Measurements from ENCODE around the gene GPX6. TPM values are rescaled to one million over a fixed set of nuclear protein-coding genes. Genes with fewer than 3 reads are reported as not detected.

The GPX6 gene
- polyA plus RNA-seq, 3 donors, result not detected

- no peak overlapping the region for H3K27ac Mint-ChIP-seq
- no peak overlapping the region for H3K4me2 ChIP-seq (replicated peaks; ENCODE audit: extremely low read depth, low read length, poor library complexity, severe bottlenecking)
- peaks cover 11 to 31% (median 11%) of the 10 kb centered on the region in 3 donors for H3K27me3 Mint-ChIP-seq (ENCODE audit: low read depth in 3 of 3)
Observed at GRCh38 chr6:28458568-28458967, 57.0 kb downstream of the GPX6 start.

More at GRCh38 chr6:28458568-28458967, 57.0 kb downstream of the GPX6 start:
- H3K27me3 ChIP-seq (ENCODE audit: control insufficient read depth in 2 of 2, insufficient read depth in 2 of 2, low read length in 2 of 2), result peaks cover 5 to 15% of the 10 kb centered on the region in 2 donors
- Mint-ChIP-seq H3K4me3 (no peak overlapping the region), H3K4me1 (no peaks in the 10 kb centered on the region), H3K36me3 (no peaks in the 10 kb centered on the region), H3K9me3 (peaks cover 0 to 5% (median 0%) of the 10 kb centered on the region in 7 donors)
- no CpG with 5 or more reads among the region's 1 CpG for WGBS (ENCODE audit: insufficient coverage)
- H3K4me3 ChIP-seq (replicated peaks in 1 of 3; ENCODE audit: low read depth in 2 of 3, low read length in 3 of 3), result no peak overlapping the region
- no peak overlapping the region for H3K9ac ChIP-seq (ENCODE audit: insufficient read depth, low read length, poor library complexity, severe bottlenecking)
- no peaks in the 10 kb centered on the region for H4K20me1 ChIP-seq (ENCODE audit: insufficient read depth, low read length)
- H3K27ac ChIP-seq (ENCODE audit: low read depth in 1 of 2, low read length in 2 of 2), result no peak overlapping the region
- no peaks in the 10 kb centered on the region for H3K9me3 ChIP-seq (replicated peaks in 1 of 2; ENCODE audit: control insufficient read depth in 1 of 2, insufficient read depth in 1 of 2, low read length in 2 of 2)
- TF ChIP-seq CTCF (IDR thresholded peaks at IDR 0.05), result no peak
- H3K4me1 ChIP-seq (ENCODE audit: control insufficient read depth in 1 of 2, insufficient read depth in 2 of 2, low read length in 2 of 2), result no peaks in the 10 kb centered on the region
- DNase-seq, result no peak
- no peaks in the 10 kb centered on the region for H3K36me3 ChIP-seq (replicated peaks in 1 of 2; ENCODE audit: control insufficient read depth in 1 of 2, insufficient read depth in 2 of 2, low read length in 2 of 2)
- H3K79me2 ChIP-seq (ENCODE audit: insufficient read depth, low read length), result no peaks in the 10 kb centered on the region
- no peak overlapping the region for H2AFZ ChIP-seq (ENCODE audit: insufficient read depth, low read depth, low read length, poor library complexity, severe bottlenecking)
- intact Hi-C loops (cut with micrococcal nuclease), result no loop called here

Other genes with a start within 250 kb of the GPX6 start
- 1 to 10 TPM; 3.4 to 8.3 (median 3.5) TPM for gene ZSCAN26, start 248.7 kb downstream of the GPX6 start, polyA plus RNA-seq
- gene PGBD1, start 234.2 kb downstream of the GPX6 start, polyA plus RNA-seq, result under 1 TPM; 0.15 to 0.36 (median 0.17) TPM
- under 1 TPM in 2 of 3 donors, not detected in 1; 0.25 to 0.35 TPM for gene ZSCAN31, start 179.6 kb downstream of the GPX6 start, polyA plus RNA-seq
- 1 to 10 TPM in 2 of 3 donors, under 1 TPM in 1; 0.36 to 1.7 (median 1.6) TPM for gene ZKSCAN3, start 165.8 kb downstream of the GPX6 start, polyA plus RNA-seq
- under 1 TPM; 0.50 to 0.79 (median 0.73) TPM for gene ZSCAN12, start 116.0 kb downstream of the GPX6 start, polyA plus RNA-seq
- gene ZSCAN23, start 72.3 kb downstream of the GPX6 start, polyA plus RNA-seq, result not detected
- gene GPX5, start 10.1 kb upstream of the GPX6 start, polyA plus RNA-seq, result not detected

Measured in CD14-positive monocyte (primary cell).